GM12878 (cell line): ENCODE results near the gene TRPV3. TPM values are rescaled to one million over a fixed set of nuclear protein-coding genes. Genes with fewer than 3 reads are reported as not detected.

Experiments used
- ATAC-seq: fragments of 200-7000 bp; cut with Tn5 transposase; 3 replicates; pipeline ENCODE4 v1.9.1; 2020; ENCODE audit warnings: mild to moderate bottlenecking, moderate library complexity
- BruUV-seq: library from RNA; stranded (reverse); fragments of 400-500 nt; replicated peaks from 2 replicates; lab custom pipeline; 2021; lab: Mats Ljungman, UMichigan
- CTCF ChIA-PET: fragments of 300-600 bp; sonication (Branson Sonifier 250); formaldehyde crosslinking; extraction: SDS; loops from one replicate; lab custom pipeline; 2021; ENCODE audit warnings: inconsistent platforms; lab: Yijun Ruan, JAX
- POLR2A ChIA-PET: fragments of 350-600 bp; formaldehyde crosslinking; extraction: SDS; loops from one replicate; lab custom pipeline; 2021; ENCODE audit warnings: inconsistent platforms; lab: Charles Lee
- RAD21 ChIA-PET: fragments of 300-600 bp; sonication (Branson Sonifier 250); formaldehyde crosslinking; loops from one replicate; lab custom pipeline; 2023; ENCODE audit warnings: antibody characterized with exemption; ENCODE audit not compliant: unreplicated experiment; lab: Charles Lee
- SMC1A ChIA-PET: fragments of 300-600 bp; sonication (Branson Sonifier 250); formaldehyde crosslinking; loops from one replicate; lab custom pipeline; 2023; ENCODE audit not compliant: unreplicated experiment, uncharacterized antibody; lab: Charles Lee
- DNase-seq: peaks from one replicate; pipeline ENCODE4 v3.0.0-alpha.2; 2011; ENCODE audit warnings: low read depth, low spot score
- FAIRE-seq: peaks from 3 replicates; lab custom pipeline; 2011; peaks lifted over from hg19 to GRCh38; lab: Jason Lieb, UNC
- H2AFZ ChIP-seq: 2 replicates; pipeline ENCODE4 v1.6.0; 2011; ENCODE audit warnings: low read depth, low read length, control low read depth; ENCODE audit not compliant: control insufficient read depth
- H3K27ac ChIP-seq: 2 replicates; pipeline ENCODE4 v1.5.1; 2011; ENCODE audit warnings: control low read depth; ENCODE audit not compliant: control insufficient read depth, insufficient read depth
- H3K27me3 ChIP-seq, 2 experiments: replicated peaks in 1 of 2; 2 replicates each; pipeline versions ENCODE4 v1.6.0 to v1.6.1; 2011; ENCODE audit warnings: low read length in 1 of 2; ENCODE audit not compliant: control insufficient read depth in 2 of 2, insufficient read depth in 2 of 2
- H3K36me3 ChIP-seq, 2 experiments: 2 replicates each; pipeline ENCODE4 v1.5.1; 2011; ENCODE audit warnings: low read length in 1 of 2; ENCODE audit not compliant: control insufficient read depth in 2 of 2, insufficient read depth in 2 of 2
- H3K4me1 ChIP-seq: 2 replicates; pipeline ENCODE4 v1.6.1; 2011; ENCODE audit warnings: mild to moderate bottlenecking, low read length, moderate library complexity, mixed read lengths; ENCODE audit not compliant: control insufficient read depth, insufficient read depth
- H3K4me2 ChIP-seq: 2 replicates; pipeline ENCODE4 v1.6.0; 2011; ENCODE audit warnings: control low read depth; ENCODE audit not compliant: control insufficient read depth, insufficient read depth
- H3K4me3 ChIP-seq: fragments of 200-600 bp; sonication (generic); 2 replicates; pipeline ENCODE4 v1.5.1; 2016
- H3K79me2 ChIP-seq: 2 replicates; pipeline ENCODE4 v1.6.0; 2011; ENCODE audit warnings: low read length; ENCODE audit not compliant: control insufficient read depth, insufficient read depth
- H3K9ac ChIP-seq: 2 replicates; pipeline ENCODE4 v1.8.0; 2011; ENCODE audit warnings: low read length, control low read depth, mixed read lengths; ENCODE audit not compliant: control insufficient read depth, insufficient read depth
- H3K9me3 ChIP-seq: replicated peaks from 3 replicates; pipeline ENCODE4 v1.5.1; 2011; ENCODE audit warnings: mild to moderate bottlenecking, low read length; ENCODE audit not compliant: control insufficient read depth, insufficient read depth
- H4K20me1 ChIP-seq: 2 replicates; pipeline ENCODE4 v1.6.0; 2011; ENCODE audit not compliant: control insufficient read depth, insufficient read depth
- BACH1 ChIP-seq: fragments of 450-650 bp; IDR thresholded peaks from 2 replicates; pipeline ENCODE4 v1.6.1; 2017; ENCODE audit warnings: mild to moderate bottlenecking, borderline replicate concordance
- ETV6 ChIP-seq, 2 experiments: fragments of 450-650 bp in 1 of 2; IDR thresholded peaks in 1 of 2; conservative IDR thresholded peaks in 1 of 2; 2 replicates each; pipeline ENCODE4 v1.6.1; 2014; ENCODE audit warnings: antibody characterized with exemption in 1 of 2, borderline replicate concordance in 1 of 2, low read depth in 1 of 2, mild to moderate bottlenecking in 1 of 2, moderate library complexity in 1 of 2
- GABPA ChIP-seq: IDR thresholded peaks from 2 replicates; pipeline ENCODE4 v1.6.1; 2014; ENCODE audit warnings: antibody characterized with exemption, low read depth, mild to moderate bottlenecking, inconsistent platforms
- HDAC2 ChIP-seq: fragments of 200-600 bp; sonication (generic); IDR thresholded peaks from 2 replicates; pipeline ENCODE4 v1.6.1; 2017
- HDGF ChIP-seq: fragments of 450-650 bp; IDR thresholded peaks from 2 replicates; pipeline ENCODE4 v1.6.1; 2016; ENCODE audit warnings: antibody characterized with exemption
- IRF3 ChIP-seq: fragments of 450-650 bp; IDR thresholded peaks from 2 replicates; pipeline ENCODE4 v1.6.1; 2014; ENCODE audit warnings: mild to moderate bottlenecking
- NFIC ChIP-seq: IDR thresholded peaks from 2 replicates; pipeline ENCODE4 v1.6.1; 2012; ENCODE audit warnings: low read depth, mild to moderate bottlenecking, inconsistent platforms, low read length, moderate library complexity
- NR2C1 ChIP-seq: fragments of 450-650 bp; IDR thresholded peaks from 2 replicates; pipeline ENCODE4 v1.6.1; 2017; ENCODE audit warnings: antibody characterized with exemption, mild to moderate bottlenecking, moderate library complexity
- PML ChIP-seq: IDR thresholded peaks from 2 replicates; pipeline ENCODE4 v1.6.1; 2012; ENCODE audit warnings: low read length, inconsistent platforms
- POLR2AphosphoS5 ChIP-seq: IDR thresholded peaks from 2 replicates; pipeline ENCODE4 v1.6.1; 2011; ENCODE audit warnings: mild to moderate bottlenecking, low read length, inconsistent platforms
- REST ChIP-seq: IDR thresholded peaks from 2 replicates; pipeline ENCODE4 v1.6.1; 2012; ENCODE audit warnings: mild to moderate bottlenecking, low read depth, low read length
- SIN3A ChIP-seq: IDR thresholded peaks from 2 replicates; pipeline ENCODE4 v1.6.1; 2012; ENCODE audit warnings: low read depth, low read length, improper control_type of control experiment
- SKIL ChIP-seq: fragments of 450-650 bp; IDR thresholded peaks from 2 replicates; pipeline ENCODE4 v1.6.1; 2017; ENCODE audit warnings: mild to moderate bottlenecking, low read depth, inconsistent platforms; ENCODE audit not compliant: poor library complexity, severe bottlenecking
- SUPT20H ChIP-seq: IDR thresholded peaks from 2 replicates; pipeline ENCODE4 v1.6.1; 2011; ENCODE audit warnings: low read depth, mild to moderate bottlenecking, low read length, moderate library complexity, borderline replicate concordance; ENCODE audit not compliant: control insufficient read depth
- USF2 ChIP-seq: IDR thresholded peaks from 2 replicates; pipeline ENCODE4 v1.6.1; 2011; ENCODE audit warnings: low read depth, low read length, improper control_type of control experiment, borderline replicate concordance
- ZNF384 ChIP-seq: IDR thresholded peaks from 2 replicates; pipeline ENCODE4 v1.6.1; 2012; ENCODE audit warnings: low read depth, mild to moderate bottlenecking, low read length, improper control_type of control experiment, borderline replicate concordance
- ZSCAN29 ChIP-seq: fragments of 450-650 bp; IDR thresholded peaks from 2 replicates; pipeline ENCODE4 v1.6.1; 2017; ENCODE audit warnings: mild to moderate bottlenecking, moderate library complexity
- WGBS: methylation state at CpG from one replicate; pipeline ENCODE4 v1.1.6; 2016; ENCODE audit warnings: low lambda C conversion rate; ENCODE audit not compliant: insufficient replicate concordance, insufficient coverage; ENCODE audit errors: missing lambda C conversion rate; 5-methylcytosine and 5-hydroxymethylcytosine counted together
- in situ Hi-C: fragments of 300-500 bp; cut with MboI; formaldehyde crosslinking; loops from 9 replicates; pipeline ENCODE4 v1.14.3; 2018; ENCODE audit warnings: mixed read lengths
- intact Hi-C: fragments of 100-400 bp; cut with micrococcal nuclease; formaldehyde crosslinking; loops from one replicate; pipeline ENCODE4 v1.14.2; 2022; ENCODE audit not compliant: unreplicated experiment
- polyA plus RNA-seq, 11 experiments: library from polyadenylated mRNA; depleted of rRNA in 4 of 11; unstranded in 6 of 11; stranded (reverse) in 5 of 11; fragments of >200 nt; fragmentation: Nextera tagmentation in 4 of 11; fragmentation: Illumina TruSeq in 1 of 11; extraction: Ambion mirVana in 4 of 11; extraction: Trizol in 1 of 11; gene quantifications; 1 replicate in 1 of 11; 2 replicates in 10 of 11; pipeline versions ENCODE4 v1.2.1 to v1.2.3, GENCODE V29; 2011 to 2016; ENCODE audit warnings: inconsistent platforms in 2 of 11, missing spikeins in 2 of 11, low read depth in 1 of 11
- total RNA-seq, 4 experiments: library from RNA; depleted of rRNA in 3 of 4; stranded (reverse); fragments of >200 nt in 3 of 4; fragmentation: Illumina TruSeq in 1 of 4; extraction: Trizol in 1 of 4; gene quantifications; 2 replicates each; pipeline versions ENCODE4 v1.2.1 to v1.2.3, GENCODE V29; 2013 to 2021

Gene TRPV3
- total and polyA plus RNA-seq, 10 of the 15 experiments (the other 5 are each of a cell fraction or from before 2014, with no cell fraction given), result 0.52 to 12.0 (median 2.7) TPM

- no peak overlapping the region for H3K27ac ChIP-seq
- no peak overlapping the region for H3K9ac ChIP-seq
- ChIA-PET POLR2A (no interaction called here), RAD21 (no interaction called here), CTCF (no interaction called here), SMC1A (no interaction called here)
- TF ChIP-seq HDGF (no peak), REST (no peak), POLR2AphosphoS5 (no peak), USF2 (no peak), BACH1 (no peak), ZNF384 (no peak), SUPT20H (no peak), SIN3A (no peak), PML (no peak), SKIL (no peak), NFIC (no peak), ZSCAN29 (no peak), ETV6 (conservative IDR thresholded peaks at IDR 0.05 in 1 of 2, IDR thresholded peaks at IDR 0.05 in 1 of 2; ENCODE audit: borderline replicate concordance in 1 of 2, low read depth in 1 of 2) (no peak), IRF3 (no peak), NR2C1 (no peak), HDAC2 (no peak), GABPA (no peak)
- DNase-seq (no peak), FAIRE-seq (no peak), ATAC-seq (no peak)
- H3K27me3 ChIP-seq, result no peaks in the 10 kb centered on the region
- intact Hi-C loops, result no loop called here
- H3K4me3 ChIP-seq, result no peak overlapping the region
- no peaks in the 10 kb centered on the region for H3K4me1 ChIP-seq
- H2AFZ ChIP-seq, result no peak overlapping the region
- H3K4me2 ChIP-seq, result no peak overlapping the region
- H3K79me2 ChIP-seq, result no peaks in the 10 kb centered on the region
- no TSS peak for BruUV-seq
- no peaks in the 10 kb centered on the region; a peak in 1 of 4 replicates for H3K36me3 ChIP-seq
- WGBS, result 67% methylated on average over 7 of the region's 7 CpGs
- no peaks in the 10 kb centered on the region for H3K9me3 ChIP-seq
- in situ Hi-C loops, result no loop called here
- no peaks in the 10 kb centered on the region for H4K20me1 ChIP-seq
Observed at GRCh38 chr17:3510090-3510489, 47.5 kb downstream of the TRPV3 start.
